HepG2 (cell line): ENCODE measurements around the gene ZNF740.

Experiments
- CTCF ChIP-seq: sonication (generic); formaldehyde crosslinking; IDR thresholded peaks from 2 replicates; pipeline ENCODE4 v1.5.0; 2020; ENCODE audit warnings: mild to moderate bottlenecking, missing genetic modification reagents, moderate library complexity
- ETV6 ChIP-seq: sonication (generic); formaldehyde crosslinking; conservative IDR thresholded peaks from 2 replicates; pipeline ENCODE4 v1.4.0; 2020; ENCODE audit warnings: missing genetic modification reagents
- FOXA3 ChIP-seq: IDR thresholded peaks from 2 replicates; pipeline ENCODE4 v1.6.1; 2016; ENCODE audit warnings: missing genetic modification reagents, missing compliant biosample characterization
- JUNB ChIP-seq: sonication (generic); formaldehyde crosslinking; IDR thresholded peaks from 2 replicates; pipeline ENCODE4 v1.8.0; 2022; ENCODE audit warnings: missing genetic modification reagents, mild to moderate bottlenecking, borderline replicate concordance
- POLR2AphosphoS5 ChIP-seq: IDR thresholded peaks from 2 replicates; pipeline ENCODE4 v1.6.1; 2012; ENCODE audit warnings: low read depth, low read length
- RAD21 ChIP-seq: fragments of 450-650 bp; formaldehyde crosslinking; IDR thresholded peaks from 2 replicates; pipeline ENCODE4 v1.5.0; 2020; ENCODE audit warnings: mild to moderate bottlenecking
- TEAD3 ChIP-seq: optimal IDR thresholded peaks from 2 replicates; pipeline ENCODE3; 2016; ENCODE audit warnings: borderline replicate concordance
- ZBTB14 ChIP-seq: sonication (generic); formaldehyde crosslinking; IDR thresholded peaks from 2 replicates; pipeline ENCODE4 v1.4.0; 2020; ENCODE audit warnings: missing genetic modification reagents
- ZBTB7A ChIP-seq: sonication (generic); formaldehyde crosslinking; IDR thresholded peaks from 2 replicates; pipeline ENCODE4 v1.8.0; 2022; ENCODE audit warnings: mild to moderate bottlenecking, missing genetic modification reagents
- ZBTB8A ChIP-seq: sonication (generic); formaldehyde crosslinking; IDR thresholded peaks from 2 replicates; pipeline ENCODE4 v1.4.0; 2020; ENCODE audit warnings: mild to moderate bottlenecking, low read depth, missing genetic modification reagents, borderline replicate concordance
- ZNF121 ChIP-seq: sonication (generic); formaldehyde crosslinking; IDR thresholded peaks from 2 replicates; pipeline ENCODE4 v1.5.0; 2020; ENCODE audit warnings: mild to moderate bottlenecking, missing genetic modification reagents
- TF ChIP-seq, protein P1 (sequence below): sonication (generic); formaldehyde crosslinking; IDR thresholded peaks from 2 replicates; pipeline ENCODE4 v1.4.0; 2020; ENCODE audit warnings: mild to moderate bottlenecking, missing genetic modification reagents

- TF ChIP-seq TEAD3 (CRISPR knock-in tag), result no peak
- TF ChIP-seq FOXA3, result no peak
- TF ChIP-seq RAD21 (CRISPR knock-in tag), result no peak
- TF ChIP-seq ETV6, result no peak
- TF ChIP-seq POLR2AphosphoS5, result no peak
- TF ChIP-seq CTCF (CRISPR knock-in tag), result no peak
- no peak for TF ChIP-seq ZNF121
- no peak for TF ChIP-seq ZBTB7A (CRISPR knock-in tag)
- TF ChIP-seq, protein P1, sequence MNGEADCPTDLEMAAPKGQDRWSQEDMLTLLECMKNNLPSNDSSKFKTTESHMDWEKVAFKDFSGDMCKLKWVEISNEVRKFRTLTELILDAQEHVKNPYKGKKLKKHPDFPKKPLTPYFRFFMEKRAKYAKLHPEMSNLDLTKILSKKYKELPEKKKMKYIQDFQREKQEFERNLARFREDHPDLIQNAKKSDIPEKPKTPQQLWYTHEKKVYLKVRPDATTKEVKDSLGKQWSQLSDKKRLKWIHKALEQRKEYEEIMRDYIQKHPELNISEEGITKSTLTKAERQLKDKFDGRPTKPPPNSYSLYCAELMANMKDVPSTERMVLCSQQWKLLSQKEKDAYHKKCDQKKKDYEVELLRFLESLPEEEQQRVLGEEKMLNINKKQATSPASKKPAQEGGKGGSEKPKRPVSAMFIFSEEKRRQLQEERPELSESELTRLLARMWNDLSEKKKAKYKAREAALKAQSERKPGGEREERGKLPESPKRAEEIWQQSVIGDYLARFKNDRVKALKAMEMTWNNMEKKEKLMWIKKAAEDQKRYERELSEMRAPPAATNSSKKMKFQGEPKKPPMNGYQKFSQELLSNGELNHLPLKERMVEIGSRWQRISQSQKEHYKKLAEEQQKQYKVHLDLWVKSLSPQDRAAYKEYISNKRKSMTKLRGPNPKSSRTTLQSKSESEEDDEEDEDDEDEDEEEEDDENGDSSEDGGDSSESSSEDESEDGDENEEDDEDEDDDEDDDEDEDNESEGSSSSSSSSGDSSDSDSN (CRISPR knock-in tag), result no peak
- no peak for TF ChIP-seq JUNB (CRISPR knock-in tag)
- TF ChIP-seq ZBTB14, result no peak
- TF ChIP-seq ZBTB8A (CRISPR knock-in tag), result no peak
Observed at GRCh38 chr12:53232646-53233461, 52.3 kb downstream of the ZNF740 start.
